MG63 (cell line): Measurements from ENCODE around the gene RASSF3. TPM values are rescaled to one million over a fixed set of nuclear protein-coding genes. Genes with fewer than 3 reads are reported as not detected.
A peak's percentile ranks its signal among the peaks of the same experiment; 100 is the strongest.
"Not testable (repeated sequence)": the region's sequence is repeated elsewhere in the genome, so short reads cannot be mapped to it uniquely, and the experiment has no call there.

Source experiments
- DNase-seq: peaks from one replicate; pipeline ENCODE4 v3.0.0-alpha.2; 2020
- H3K27me3 ChIP-seq: fragments of 250-450 bp; sonication (Bioruptor Pico); 2 replicates; pipeline ENCODE4 v1.5.1; 2020; ENCODE audit warnings: mild to moderate bottlenecking, moderate library complexity
- H3K36me3 ChIP-seq: fragments of 250-450 bp; sonication (Bioruptor Pico); 2 replicates; pipeline ENCODE4 v1.5.1; 2020; ENCODE audit warnings: mild to moderate bottlenecking, moderate library complexity
- H3K4me3 ChIP-seq: fragments of 250-450 bp; sonication (Bioruptor Pico); 2 replicates; pipeline ENCODE4 v1.5.1; 2020; ENCODE audit warnings: mild to moderate bottlenecking, moderate library complexity
- H3K9me3 ChIP-seq: fragments of 250-450 bp; sonication (Bioruptor Pico); 2 replicates; pipeline ENCODE4 v1.5.1; 2020; ENCODE audit warnings: mild to moderate bottlenecking, moderate library complexity
- total RNA-seq: library from RNA; depleted of rRNA; stranded (reverse); fragments of >200 nt; shearing (Covaris generic); gene quantifications from 2 replicates; pipeline ENCODE4 v1.2.3, GENCODE V29; 2014; ENCODE audit warnings: low replicate concordance

Gene RASSF3
- total RNA-seq, 1 experiment from 2014 or later: 10.1 TPM

DNA sequence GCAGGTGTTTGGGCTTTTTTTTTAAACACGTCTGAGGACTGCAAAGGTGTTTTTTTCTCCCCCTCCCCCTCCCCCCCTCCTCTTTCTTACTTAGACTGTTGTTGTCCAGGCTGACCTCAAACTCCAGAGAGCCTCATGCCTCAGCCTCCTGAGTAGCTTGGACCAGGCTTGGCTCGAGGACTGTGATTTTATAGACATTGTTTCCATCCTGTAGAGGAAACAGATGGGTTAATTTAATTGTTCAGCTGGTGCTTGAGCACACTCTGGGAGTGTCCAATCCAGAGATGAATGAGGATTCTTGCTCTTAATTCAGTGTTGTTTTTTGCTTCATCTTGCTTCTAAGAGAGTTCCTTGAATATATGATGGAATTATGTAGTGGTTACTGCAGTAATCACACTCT is 42.1 kb downstream of the RASSF3 start:
- Histone ChIP-seq H3K4me3 (no peak overlapping the region), H3K36me3 (no peaks in the 10 kb centered on the region), H3K27me3 (no peaks in the 10 kb centered on the region), H3K9me3 (no peaks in the 10 kb centered on the region)
- DNase-seq: no peak

DNA sequence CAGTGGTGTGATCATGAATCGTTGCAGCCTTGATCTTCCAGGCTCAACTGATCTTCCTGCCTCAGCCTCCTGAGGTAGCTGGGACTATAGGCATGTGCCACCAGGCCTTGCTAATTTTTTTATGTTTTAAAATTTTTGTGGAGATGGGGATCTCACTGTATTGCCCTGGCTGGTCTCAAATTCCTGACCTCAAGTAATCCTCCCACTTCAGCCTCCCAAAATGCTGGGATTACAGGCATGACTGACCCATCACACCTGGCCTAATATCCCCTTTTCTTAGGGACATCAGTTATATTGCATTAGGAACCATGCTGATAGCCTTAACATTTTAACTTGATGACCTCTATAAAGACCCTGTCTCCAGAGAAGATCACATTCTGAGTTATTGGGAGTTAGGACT is 42.8 kb downstream of the RASSF3 start:
- H3K27me3 ChIP-seq: no peaks in the 10 kb centered on the region
- no peak for DNase-seq
- no peaks in the 10 kb centered on the region for H3K36me3 ChIP-seq
- no peaks in the 10 kb centered on the region for H3K9me3 ChIP-seq
- no peak overlapping the region for H3K4me3 ChIP-seq

DNA sequence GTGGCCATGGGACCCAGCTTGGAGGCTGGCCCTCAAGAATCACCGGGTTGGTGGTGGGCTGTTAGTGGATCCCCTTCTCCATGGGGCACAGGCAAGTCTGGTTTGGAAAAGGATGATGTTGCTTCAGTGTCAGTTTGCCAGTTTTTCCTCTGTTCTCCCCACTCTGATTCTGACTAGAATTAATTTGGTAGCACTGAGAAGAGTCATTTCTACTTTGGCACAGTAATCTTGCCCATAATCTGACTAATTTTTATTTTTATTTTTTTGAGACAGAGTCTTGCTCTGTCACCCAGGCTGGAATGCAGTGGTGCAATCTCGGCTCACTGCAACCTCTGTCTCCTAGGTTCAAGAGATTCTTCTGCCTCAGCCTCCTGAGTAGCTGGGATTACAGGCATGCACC is 43.6 kb downstream of the RASSF3 start:
- not testable (repeated sequence) for H3K9me3 ChIP-seq, H3K27me3 ChIP-seq, H3K36me3 ChIP-seq, H3K4me3 ChIP-seq
- peak; percentile 29 for DNase-seq

DNA sequence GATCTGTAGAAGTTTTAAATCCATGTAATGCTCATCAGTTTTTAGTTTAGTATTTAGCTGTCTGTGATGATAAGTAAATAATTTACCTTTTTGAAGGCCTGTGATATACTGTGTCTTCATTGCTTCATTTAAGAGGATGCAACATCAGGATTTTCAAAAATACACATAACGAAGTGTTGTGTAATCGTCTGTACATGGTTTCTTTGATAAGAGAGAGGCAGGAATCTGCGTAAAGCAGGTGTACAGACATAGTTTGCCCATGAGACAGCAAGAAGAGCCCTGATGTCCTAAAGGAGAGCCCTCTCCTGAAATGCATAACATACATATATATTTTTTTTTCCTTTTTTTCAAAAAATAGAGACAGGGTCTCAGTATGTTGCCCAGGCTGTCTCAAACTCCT is 44.8 kb downstream of the RASSF3 start:
- Histone ChIP-seq H3K27me3 (no peaks in the 10 kb centered on the region), H3K36me3 (no peaks in the 10 kb centered on the region), H3K4me3 (no peak overlapping the region), H3K9me3 (no peaks in the 10 kb centered on the region)
- DNase-seq: no peak

DNA sequence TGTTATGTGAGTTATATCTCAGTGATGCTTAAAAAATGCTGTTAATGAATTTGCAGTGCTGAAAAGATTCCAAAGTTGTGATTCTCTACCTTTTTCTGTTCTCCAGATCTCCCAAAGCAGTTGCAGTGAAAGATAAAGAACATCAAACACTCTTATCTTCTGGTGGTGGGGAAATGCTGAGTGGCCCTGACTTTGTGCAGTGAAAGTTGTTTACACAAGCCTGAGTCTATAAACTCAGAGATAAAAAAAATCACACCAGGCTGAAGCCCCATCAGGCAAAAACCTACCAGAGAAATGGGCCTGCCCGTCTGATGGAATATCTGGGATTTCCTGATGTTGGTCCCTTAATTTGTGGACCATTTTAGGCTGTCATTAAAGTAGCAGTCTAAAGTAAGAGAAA is 46.1 kb downstream of the RASSF3 start:
- Histone ChIP-seq H3K9me3 (no peaks in the 10 kb centered on the region), H3K27me3 (no peaks in the 10 kb centered on the region), H3K36me3 (no peaks in the 10 kb centered on the region), H3K4me3 (no peak overlapping the region)
- DNase-seq: no peak

DNA sequence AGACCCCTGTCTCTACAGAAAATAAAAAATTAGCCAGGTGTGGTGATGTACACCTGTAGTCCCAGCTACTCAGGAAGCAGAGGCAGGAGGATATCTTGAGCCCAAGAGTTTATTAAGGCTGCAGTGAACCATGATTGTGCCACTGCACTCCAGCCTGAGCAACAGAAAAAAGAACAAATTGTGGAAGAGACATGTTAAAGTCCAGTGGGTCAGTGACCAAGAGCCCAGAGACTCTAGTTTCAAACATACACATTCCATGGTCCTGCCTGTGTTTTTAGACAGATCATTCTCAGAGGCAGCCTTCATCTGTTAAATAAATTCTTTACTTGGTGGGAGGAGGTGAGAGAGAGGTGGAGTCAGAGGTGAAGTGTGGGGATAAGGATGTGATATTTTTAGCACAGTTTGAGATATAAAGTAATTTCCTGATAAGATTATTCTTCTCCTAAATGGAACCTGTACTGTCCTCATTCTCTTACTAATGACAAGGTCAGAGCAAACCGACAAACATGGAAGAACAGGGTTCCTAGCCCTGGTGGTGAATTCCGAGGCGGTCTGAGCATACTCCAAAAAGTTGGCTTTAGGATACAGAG is 48.7 kb downstream of the RASSF3 start:
- Histone ChIP-seq H3K9me3 (no peaks in the 10 kb centered on the region), H3K36me3 (no peaks in the 10 kb centered on the region), H3K27me3 (no peaks in the 10 kb centered on the region), H3K4me3 (no peak overlapping the region)
- no peak for DNase-seq

DNA sequence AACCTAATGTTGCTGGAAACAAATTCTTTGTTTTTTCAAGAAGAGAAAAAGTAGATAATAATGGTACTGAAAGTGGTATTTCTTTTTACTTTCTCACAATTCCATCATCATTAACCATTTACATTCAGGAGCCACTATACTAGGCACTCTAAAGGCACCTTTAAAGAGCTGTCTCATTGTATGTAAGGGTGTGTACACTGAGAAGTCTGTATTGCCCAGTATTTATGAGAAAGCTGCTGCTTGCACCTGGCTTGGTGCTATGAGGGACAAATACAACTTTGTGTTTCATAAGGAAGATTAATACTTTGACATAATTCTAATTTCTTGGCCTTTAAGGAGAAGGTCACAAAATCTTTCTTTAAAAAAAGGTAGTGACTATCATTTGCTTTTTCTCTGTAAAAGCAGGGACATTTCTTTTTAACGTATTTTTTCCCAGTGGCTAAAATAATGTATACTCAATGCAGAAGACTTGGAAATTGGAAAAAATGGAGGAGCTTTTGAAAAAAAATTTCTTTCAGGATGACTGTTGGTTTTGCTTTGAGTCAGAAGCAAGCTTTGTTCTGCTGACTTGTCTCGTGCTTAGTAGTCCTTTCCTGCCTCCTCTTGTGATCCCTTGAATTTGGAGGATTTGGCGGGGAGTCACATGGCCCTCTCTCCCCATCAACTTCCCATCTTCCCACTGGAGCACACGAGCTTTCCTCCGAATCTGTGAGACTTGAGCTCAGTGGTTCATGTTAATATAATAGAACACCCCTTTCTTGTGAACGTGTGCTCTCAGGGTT is 50.1 kb downstream of the RASSF3 start:
- no peak for DNase-seq
- H3K9me3 ChIP-seq: no peaks in the 10 kb centered on the region

DNA sequence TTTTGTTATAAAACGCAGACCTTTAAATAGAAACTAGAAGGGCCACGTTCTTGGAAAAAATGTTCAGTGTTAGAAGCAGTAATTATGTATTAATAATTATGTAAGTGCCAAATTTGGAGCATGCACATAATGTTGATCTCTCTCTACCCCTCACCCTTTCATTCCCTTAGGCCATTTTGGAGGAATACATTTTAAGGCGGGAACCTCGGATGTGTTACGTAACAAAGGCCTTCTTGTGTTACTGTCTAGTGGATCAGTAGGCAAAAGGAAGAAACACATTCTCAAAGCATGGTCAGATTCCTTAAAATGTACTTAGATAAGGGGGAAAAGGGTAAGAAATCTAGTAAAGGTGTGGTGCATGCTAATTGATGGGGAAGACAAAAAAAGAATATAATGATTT is 52.7 kb downstream of the RASSF3 start:
- H3K9me3 ChIP-seq: no peaks in the 10 kb centered on the region
- H3K27me3 ChIP-seq: no peaks in the 10 kb centered on the region
- no peaks in the 10 kb centered on the region for H3K36me3 ChIP-seq
- DNase-seq: no peak
- H3K4me3 ChIP-seq: no peak overlapping the region

More for the DNA sequence above, 50.1 kb downstream of the RASSF3 start:
- H3K27me3 ChIP-seq: no peaks in the 10 kb centered on the region
- H3K4me3 ChIP-seq: no peak overlapping the region
- H3K36me3 ChIP-seq: no peaks in the 10 kb centered on the region

DNA sequence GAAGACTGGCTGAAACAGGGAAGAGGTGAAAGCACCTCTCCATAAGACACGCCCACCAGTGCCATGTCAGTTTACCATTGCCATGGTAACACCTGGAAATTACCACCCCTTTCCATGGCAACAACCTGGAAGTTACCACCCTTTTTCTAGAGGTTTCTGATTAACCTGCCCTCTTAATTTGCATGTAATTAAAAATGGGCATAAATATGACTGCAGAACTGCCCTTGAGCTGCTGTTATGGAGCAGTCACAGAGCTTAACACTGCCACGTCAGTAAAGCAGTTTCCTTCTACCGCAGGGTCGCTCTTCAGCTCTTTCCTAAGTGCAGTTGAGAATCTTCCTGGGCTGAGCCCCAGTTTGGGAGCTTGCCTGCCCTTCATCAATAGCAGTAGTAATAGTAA is 55.2 kb downstream of the RASSF3 start:
- no peaks in the 10 kb centered on the region for H3K27me3 ChIP-seq
- no peaks in the 10 kb centered on the region for H3K36me3 ChIP-seq
- no peaks in the 10 kb centered on the region for H3K9me3 ChIP-seq
- H3K4me3 ChIP-seq: no peak overlapping the region
- DNase-seq: no peak

DNA sequence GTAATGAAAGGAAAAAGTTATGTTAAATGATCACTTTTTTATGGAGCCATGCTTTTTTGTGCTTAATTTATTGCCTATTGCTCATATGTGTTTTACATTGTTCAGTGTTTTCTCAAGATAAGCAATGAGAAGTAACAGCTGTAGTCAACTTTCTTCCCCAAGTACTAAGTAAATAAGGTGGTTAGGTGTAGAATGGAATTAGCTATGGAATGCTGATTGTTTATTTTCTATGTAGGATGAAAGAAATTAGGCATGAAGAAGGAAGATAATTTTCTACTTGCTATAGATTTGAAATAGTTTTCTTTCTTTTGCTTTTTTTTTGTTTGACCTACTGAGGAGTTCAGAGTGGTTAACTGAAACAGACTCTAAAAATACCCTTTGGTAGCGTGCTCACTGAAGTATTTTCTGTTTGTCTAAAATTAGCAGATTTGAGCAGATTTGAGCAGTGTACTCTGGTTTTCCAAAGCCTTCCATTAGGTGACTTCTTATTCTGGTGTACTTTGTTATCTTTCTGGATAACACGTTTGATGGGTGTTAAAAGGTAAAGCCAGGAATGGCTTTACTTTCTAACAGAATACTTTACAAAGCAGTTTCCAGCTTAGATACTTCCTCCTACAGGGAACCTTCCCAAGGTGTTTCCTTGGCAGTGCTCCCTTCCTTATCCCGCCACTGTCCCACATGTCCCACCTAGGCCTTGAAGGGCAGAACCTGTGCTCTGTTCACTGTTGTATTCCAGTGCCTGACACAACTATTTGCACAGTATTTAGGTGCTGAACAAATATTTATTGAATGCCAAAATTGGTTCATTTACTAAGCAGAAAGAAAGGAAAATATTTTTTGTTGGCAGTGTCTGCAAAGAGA is 56.0 kb downstream of the RASSF3 start:
- no peak overlapping the region for H3K4me3 ChIP-seq
- DNase-seq: no peak
- H3K9me3 ChIP-seq: no peaks in the 10 kb centered on the region
- no peaks in the 10 kb centered on the region for H3K36me3 ChIP-seq
- H3K27me3 ChIP-seq: no peaks in the 10 kb centered on the region

DNA sequence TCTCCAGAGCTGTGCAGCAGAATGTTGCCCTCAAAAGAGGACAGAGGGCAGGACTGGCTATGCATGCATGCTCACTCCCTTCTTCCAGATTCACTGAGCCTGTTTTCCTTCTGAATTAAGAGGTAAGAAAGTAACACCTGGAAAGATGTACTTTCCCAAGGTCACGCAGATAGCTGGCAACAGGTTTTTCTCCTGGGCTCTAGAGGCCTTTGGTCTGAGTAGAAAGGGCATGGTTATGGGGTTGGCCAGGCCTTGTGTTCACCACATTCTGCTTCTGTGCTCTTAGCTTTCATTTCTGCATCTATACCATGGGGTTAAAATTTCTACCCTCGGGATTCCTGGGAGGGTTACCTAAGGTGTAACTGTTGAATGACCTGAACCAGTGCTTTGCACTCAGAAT is 57.5 kb downstream of the RASSF3 start:
- Histone ChIP-seq H3K36me3 (no peaks in the 10 kb centered on the region), H3K9me3 (no peaks in the 10 kb centered on the region), H3K27me3 (no peaks in the 10 kb centered on the region), H3K4me3 (no peak overlapping the region)
- no peak for DNase-seq

DNA sequence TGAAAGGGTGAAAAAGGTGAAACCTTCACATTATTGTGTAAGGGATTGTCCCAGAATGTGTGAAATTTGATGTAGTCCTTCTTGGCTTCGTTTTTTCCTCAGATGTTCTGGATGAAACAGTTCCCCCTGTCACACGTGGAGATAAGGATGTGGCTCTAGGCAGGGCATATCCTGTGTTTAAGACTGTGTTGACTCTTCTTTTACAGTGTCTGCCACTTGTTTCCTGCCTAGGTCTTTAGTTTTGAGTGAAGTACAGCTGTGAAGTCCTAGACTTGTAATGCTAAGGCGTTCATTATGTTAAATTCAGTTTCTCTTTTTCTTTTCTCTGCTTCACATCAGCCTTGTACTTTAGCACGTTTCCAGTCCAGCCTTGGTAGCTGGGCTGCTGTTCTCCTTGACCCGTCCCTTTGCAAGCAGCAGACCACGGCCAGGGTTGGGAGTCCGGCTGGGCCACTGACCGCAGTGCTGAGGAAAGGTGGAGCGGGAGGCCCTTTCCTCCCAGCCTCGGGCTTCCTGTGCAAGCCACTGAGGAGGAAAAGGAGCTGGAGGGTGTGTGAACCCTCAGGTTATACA is 59.1 kb downstream of the RASSF3 start:
- H3K4me3 ChIP-seq: no peak overlapping the region
- no peaks in the 10 kb centered on the region for H3K27me3 ChIP-seq
- no peaks in the 10 kb centered on the region for H3K36me3 ChIP-seq
- H3K9me3 ChIP-seq: no peaks in the 10 kb centered on the region
- DNase-seq: no peak

DNA sequence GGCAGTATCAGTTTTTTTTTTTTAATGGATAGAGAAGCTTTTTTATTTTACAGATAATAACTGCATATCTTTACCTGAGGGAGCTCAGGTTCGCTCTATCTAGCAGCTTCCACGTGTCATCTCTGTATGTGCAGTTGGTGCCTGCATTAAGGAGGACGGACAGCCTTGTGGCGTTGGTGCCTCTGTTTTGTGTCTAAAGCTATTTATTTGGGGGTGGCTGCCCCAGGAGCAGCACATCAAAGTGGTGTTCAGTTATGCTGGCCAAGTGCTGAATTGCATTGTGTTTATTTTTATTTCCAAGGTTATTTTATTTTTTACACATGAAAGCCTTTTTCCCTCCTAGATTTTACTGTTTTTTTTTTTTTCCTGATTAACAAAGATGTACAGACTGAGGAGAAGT is 59.7 kb downstream of the RASSF3 start:
- H3K36me3 ChIP-seq: no peaks in the 10 kb centered on the region
- no peak overlapping the region for H3K4me3 ChIP-seq
- DNase-seq: no peak
- H3K9me3 ChIP-seq: no peaks in the 10 kb centered on the region
- H3K27me3 ChIP-seq: no peaks in the 10 kb centered on the region

DNA sequence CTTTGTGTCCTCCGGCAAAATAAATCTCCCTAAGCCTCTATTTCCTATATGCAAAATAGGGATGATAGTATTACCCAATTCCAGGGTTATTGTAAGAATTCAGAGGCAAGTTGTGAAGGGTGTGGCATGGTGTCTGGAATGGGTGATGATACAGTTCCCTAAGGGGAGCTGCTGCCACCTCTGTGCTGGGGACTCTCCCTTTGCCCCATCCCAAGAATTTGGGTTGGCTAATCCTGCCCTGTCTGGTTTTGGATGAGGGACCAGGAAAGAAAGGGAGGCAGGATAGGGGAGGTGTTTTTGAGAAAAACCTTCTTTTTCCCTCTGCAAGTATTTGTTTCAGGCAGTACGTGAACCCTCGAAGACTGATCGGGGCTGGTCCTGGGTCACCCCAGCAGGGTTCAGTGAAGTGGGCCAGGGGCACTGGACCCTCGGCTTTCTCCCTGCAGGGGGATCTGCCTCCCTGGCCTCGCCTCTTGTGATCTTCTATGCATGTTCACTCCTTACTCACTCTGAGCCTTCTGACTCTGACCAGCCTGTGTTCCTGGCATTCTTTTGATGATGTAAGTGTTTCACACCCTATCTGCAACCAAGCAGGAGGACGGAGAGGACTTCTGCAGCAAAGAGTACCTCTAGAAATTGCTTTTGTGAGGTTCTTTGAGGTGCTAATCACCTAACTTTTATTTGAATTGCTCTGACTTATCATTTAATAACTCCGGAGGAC is 60.8 kb downstream of the RASSF3 start:
- no peaks in the 10 kb centered on the region for H3K9me3 ChIP-seq
- DNase-seq: no peak
- H3K4me3 ChIP-seq: no peak overlapping the region
- no peaks in the 10 kb centered on the region for H3K27me3 ChIP-seq
- H3K36me3 ChIP-seq: no peaks in the 10 kb centered on the region

DNA sequence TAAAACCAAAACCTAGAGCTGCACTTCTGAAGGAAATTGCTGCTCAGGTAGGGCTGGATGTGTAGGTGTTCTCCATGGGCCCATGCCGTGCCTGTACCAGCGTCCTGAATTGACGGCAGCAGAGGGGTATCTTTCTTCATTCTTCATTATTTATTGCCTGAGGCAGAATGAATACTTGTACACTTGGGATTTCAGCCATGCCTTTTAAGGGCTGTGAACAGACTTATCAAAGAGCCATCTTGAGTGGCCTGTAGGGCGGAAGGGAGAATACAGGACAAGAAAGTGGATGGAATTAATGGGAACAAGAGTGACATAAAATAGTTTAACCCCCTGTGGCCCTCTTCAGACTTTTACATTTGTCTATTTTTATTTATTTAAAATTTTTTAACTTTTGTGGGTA is 61.4 kb downstream of the RASSF3 start:
- Histone ChIP-seq H3K9me3 (no peaks in the 10 kb centered on the region), H3K4me3 (no peak overlapping the region), H3K27me3 (no peaks in the 10 kb centered on the region), H3K36me3 (no peaks in the 10 kb centered on the region)
- DNase-seq: no peak

DNA sequence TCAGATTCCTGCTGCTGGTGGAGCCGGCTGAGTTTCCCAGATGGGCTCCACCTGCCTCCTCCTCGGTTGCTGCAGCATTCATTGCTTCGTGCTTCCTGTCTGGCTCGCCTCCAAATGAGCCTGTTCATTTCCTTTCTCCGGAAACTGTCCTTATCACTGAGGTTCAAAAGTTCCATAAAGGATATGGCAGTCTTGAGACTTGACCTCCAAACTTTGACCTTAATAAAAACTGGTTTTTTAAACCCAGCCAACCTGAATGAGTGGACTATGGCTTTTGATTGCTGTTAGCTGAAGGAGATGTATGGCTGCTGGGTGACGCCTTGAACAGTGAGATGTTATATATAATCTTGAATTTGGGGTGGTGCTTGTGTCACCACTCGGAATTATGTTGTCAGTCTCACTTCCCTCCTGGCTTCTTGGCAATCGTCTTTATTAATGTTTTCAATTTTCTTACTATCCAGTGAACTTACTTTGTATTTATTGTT is 62.7 kb downstream of the RASSF3 start:
- no peak for DNase-seq
- Histone ChIP-seq H3K4me3 (no peak overlapping the region), H3K27me3 (no peaks in the 10 kb centered on the region), H3K36me3 (no peaks in the 10 kb centered on the region), H3K9me3 (no peaks in the 10 kb centered on the region)
